ENCODE results near the gene TTI1.

The TTI1 gene

DNA sequence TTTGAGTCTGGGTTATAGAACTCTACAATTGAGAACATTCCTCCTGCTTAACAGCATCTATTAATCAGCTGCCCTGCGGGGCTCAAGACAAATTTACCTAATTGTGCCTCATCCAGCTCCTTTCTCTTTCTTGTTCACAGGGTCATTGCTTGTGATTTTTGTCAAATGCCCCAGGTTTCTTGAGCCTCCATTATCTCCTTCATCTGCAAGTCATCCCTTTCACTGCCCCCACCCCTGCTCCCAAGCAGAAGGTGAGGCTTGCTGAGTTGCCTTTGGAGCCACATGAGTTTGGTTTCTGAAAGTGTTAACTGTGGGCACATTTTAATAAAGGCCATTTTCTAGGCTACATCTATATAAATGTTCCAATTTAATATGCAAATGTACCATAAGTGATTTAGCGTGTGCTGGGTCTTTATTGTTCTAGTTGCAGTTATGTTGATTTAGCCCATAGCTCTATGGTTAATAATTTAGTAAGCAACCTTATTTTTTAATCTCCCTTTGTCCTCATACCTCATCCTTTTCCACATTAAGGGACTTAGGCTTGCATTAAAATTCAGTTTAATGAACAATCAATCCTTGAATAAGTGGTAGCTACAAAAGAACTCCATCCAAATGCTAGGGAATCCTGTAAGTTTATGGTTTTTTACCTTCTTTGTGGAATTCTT is 74.3 kb downstream of the TTI1 start:
- no peak for DNase-seq

DNA sequence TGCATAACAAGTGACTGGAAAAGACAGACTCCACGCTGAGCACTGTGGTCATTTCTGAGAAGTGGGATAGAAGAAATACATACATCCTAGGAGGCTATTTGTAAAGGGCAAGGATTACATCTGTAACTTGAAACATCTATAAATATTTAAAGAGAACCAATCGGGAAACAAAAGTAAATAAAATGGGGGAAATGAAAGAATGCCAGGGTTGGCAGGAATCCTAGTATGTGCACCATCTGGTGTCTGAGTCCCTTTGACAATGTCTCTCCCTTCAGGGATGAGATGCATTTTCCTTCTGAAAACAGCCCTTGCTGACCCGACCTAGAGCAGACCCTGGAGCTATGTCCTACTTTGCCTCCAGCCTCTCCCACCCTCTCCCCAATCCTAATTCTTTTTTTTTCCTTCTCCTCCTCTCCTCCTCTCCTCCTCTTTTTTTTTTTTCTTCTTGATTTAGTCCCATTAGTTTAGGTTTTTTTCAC is 77.1 kb downstream of the TTI1 start:
- DNase-seq: no peak

DNA sequence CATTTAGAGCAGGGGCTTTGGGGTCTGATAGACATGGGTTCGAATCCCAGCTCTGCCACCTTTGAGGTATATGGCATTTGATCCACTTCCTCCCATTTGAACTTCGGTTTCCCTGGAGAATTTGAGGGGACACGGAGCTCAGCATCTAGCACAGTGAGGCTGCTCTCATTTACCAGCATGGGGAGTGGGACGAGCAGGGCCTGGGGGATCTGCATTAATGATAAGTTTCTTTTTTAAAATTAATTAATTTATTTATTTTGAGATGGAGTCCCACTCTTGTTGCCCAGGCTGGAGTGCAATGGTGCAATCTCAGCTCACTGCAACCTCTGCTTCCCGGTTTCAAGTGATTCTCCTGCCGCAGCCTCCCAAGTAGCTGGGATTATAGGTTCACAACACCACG is 77.7 kb downstream of the TTI1 start:
- DNase-seq: no peak

GRCh38 chr20:37954626-37955025 is 78.6 kb downstream of the TTI1 start:
- DNase-seq: no peak

DNA sequence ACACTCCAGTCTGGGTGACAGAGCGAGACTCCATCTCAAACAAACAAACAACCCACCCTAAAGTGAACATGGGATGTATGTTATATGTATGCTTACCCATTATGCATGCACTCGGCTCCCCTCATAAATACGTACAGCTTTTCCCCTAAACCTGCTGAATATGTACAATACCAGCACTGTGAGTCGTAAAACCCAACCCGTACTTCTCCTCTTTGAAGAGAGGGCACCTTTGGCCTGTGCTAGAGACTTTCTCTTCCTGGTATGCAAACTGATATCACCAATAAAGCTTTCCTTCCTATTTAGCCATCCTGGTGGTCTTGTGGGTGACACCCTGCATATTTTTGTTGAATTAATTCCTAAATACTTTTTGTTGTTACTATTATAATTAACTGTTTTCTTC is 79.1 kb downstream of the TTI1 start:
- no peak for DNase-seq

GRCh38 chr20:37948956-37949355 is 84.3 kb downstream of the TTI1 start:
- no peak for DNase-seq

DNA sequence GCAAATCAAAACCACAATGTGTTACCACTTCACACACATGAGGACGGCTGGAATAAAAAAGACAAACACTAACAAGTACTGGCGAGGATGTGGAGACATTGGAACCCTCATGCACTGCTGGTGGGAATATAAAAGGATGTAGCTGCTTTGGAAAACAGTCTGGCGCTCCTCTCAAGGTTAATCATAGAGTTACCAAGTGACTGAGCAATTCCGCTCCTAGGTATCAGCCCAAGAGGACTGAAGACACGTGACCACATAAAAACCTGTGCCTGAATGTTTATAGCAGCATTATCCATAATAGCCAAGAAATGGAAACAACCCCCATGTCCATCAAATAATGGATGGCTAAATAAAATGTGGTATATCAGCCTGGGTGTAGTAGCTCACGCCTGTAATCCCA is 85.3 kb downstream of the TTI1 start:
- no peak for DNase-seq

- no peak for DNase-seq
Measured at GRCh38 chr20:37946946-37947345, 86.3 kb downstream of the TTI1 start.

GRCh38 chr20:37945091-37945547 is 88.1 kb downstream of the TTI1 start:
- DNase-seq: no peak

DNA sequence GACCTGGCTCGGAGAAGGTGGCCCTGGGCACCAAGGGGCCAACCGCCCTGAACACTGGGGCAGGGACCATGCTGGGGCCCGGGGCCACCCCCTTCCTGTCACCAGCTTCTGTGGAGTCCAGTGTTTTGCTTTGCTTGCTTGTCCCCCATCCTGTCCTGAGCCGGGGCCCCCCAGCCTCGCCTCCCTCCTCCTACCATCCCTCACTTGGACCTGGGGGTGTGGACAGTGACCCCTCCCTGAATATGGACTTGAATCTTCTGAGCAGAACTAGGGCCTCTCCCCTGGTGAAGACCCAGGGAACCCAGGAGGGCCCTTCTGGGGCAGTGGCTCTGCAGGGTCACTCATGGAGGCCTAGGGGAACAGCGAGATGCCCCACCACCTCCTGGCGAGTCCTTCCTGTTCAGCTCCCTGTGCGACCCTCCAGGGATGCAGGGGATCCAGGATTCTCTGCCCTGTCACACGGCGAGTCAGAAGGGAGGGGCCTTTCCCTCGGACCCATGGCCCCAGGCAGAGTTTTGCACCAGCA is 88.7 kb downstream of the TTI1 start:
- no peak for DNase-seq

DNA sequence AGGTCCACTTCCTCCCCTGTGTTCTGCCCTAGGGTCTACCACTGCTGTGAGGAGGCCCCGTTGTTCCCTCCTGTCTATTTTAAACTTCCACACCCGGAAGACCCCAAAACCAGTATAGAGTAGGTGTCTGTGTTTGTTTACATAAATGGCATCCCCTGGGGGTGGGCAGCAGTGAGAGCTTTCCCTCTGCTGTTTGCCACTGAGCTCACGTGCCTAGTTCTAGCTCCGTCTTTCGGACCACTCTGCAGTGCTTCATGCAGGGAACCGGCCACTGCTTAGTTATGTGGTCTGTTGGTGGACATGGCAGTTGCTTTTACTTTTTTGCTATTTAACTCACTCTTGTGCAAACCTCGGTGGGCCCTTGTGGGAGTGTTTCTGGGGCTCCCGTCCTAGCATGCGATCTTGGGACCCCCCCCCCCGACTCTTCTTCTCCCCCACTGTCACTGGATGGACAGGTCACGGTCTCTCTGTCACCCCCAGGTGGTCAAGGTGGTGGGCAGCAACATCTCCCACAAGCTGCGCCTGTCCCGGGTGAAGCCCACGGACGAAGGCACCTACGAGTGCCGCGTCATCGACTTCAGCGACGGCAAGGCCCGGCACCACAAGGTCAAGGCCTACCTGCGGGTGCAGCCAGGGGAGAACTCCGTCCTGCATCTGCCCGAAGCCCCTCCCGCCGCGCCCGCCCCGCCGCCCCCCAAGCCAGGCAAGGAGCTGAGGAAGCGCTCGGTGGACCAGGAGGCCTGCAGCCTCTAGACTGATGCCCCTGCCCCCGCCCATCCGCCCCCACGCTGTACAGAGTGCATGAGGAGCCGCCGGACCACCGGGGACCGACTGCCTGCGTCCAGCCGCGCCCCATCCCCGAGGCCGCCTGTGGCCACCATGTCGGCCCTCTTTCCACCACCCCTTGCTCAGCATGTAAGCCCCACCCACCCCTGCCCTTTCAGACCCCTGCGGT is 89.5 kb downstream of the TTI1 start:
- DNase-seq: no peak

- no peak for DNase-seq
Measured at GRCh38 chr20:37943033-37943432, 90.2 kb downstream of the TTI1 start.

DNA sequence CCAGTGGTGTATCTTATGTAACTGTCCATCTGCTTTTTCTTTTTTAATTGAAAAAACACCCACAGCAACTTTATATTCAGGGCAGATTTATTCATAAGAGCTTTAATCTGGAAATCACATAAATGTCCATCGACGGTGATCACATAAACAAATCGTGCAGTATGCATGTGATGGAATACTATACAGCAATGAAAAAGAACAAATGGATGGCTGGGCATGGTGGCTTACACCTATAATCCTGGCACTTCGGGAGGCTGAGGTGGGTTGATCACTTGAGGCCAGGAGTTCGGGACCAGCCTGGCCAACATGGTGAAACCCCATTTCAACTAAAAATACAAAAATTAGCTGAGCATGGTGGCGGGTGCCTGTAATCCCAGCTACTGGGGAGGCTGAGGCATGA is 91.3 kb downstream of the TTI1 start:
- DNase-seq: no peak

- no peak for DNase-seq
Measured at GRCh38 chr20:37941332-37941731, 91.9 kb downstream of the TTI1 start.

GRCh38 chr20:37940858-37941257 is 92.4 kb downstream of the TTI1 start:
- no peak for DNase-seq

GRCh38 chr20:37939701-37940560 is 93.3 kb downstream of the TTI1 start:
- DNase-seq: no peak

DNA sequence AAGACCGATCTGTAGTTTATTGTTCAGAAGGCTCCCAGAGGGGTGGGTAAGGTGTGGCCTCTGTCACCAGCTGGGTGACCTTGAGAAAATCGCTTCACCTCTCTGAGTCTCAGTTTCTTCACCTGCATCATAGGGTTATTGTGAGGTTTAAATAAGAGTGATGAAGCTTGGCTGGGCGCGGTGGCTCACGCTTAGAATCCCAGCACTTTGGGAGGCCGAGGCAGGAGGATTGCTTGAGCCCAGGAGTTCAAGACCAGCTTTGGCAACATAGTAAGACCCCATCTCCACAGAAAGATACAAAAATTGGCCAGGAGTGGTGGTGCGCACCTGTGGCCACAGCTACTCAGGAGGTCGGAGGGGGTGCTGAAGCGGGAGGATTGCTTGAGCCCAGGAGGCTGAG is 94.3 kb downstream of the TTI1 start:
- no peak for DNase-seq

- DNase-seq: no peak
Measured at GRCh38 chr20:37938181-37938750, 95.0 kb downstream of the TTI1 start.

GRCh38 chr20:37937686-37938085 is 95.6 kb downstream of the TTI1 start:
- no peak for DNase-seq

GRCh38 chr20:37936451-37936850 is 96.8 kb downstream of the TTI1 start:
- DNase-seq: no peak

DNA sequence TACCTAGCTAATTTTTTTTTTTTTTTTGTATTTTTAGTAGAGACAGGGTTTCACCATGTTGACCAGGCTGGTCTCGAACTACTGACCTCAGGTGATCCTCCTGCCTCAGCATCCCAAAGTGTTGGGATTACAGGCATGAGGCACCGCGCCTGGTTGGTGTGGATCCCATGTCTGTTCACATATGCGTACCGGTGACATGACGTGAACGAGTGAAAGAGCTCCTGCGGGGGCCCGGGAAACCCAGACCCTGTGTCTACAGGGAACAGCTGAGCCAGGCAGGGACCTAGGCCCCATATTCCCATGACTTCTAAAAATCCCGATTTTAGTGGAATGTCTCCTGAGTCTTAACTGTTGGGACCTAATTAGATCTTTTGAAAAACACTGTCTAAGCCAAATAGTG is 97.2 kb downstream of the TTI1 start:
- DNase-seq: no peak

DNA sequence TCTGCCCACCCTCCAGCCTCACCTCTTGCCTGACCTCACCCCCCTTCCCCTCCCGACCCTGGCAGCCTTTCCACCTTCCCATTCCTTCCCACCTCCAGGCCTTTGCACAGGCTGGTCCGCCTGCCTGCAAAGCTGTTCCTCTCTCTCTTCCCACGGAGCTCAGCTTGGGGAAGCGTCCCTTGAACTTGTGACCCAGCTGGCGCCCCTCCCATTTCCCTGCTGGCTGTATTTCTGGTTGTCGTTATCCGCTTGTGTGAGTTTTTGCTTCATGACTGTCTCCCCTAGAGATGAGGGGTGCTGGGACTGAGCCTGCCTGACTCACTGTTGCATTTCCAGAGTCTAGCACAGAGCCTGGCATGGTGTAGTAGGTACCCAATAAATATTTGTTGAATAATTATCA is 97.8 kb downstream of the TTI1 start:
- DNase-seq: no peak

Data from activated T-cell treated with anti-CD3 and anti-CD28 coated beads, Interleukin-2, amount 50 U/mL, for 48 hours (primary cell).